ENCODE data around the gene ZFHX3.

ZFHX3 gene

GRCh38 chr16:72740347-72740746, 307.6 kb downstream of the ZFHX3 start:
- TF ChIP-seq TCF12 (IDR thresholded peaks at IDR 0.05; ENCODE audit: low read depth) (no peak), MAX (IDR thresholded peaks at IDR 0.05) (peak; percentile 15; the same call in 1 of the 2 replicates)

GRCh38 chr16:72739577-72739976, 308.4 kb downstream of the ZFHX3 start:
- TF ChIP-seq MAX (IDR thresholded peaks at IDR 0.05) (no peak), TEAD4 (IDR thresholded peaks at IDR 0.05) (peak; percentile 95), NFIC (IDR thresholded peaks at IDR 0.05) (0 out of 2 replicates have a peak, but pooled peaks have one; percentile 8), REST (IDR thresholded peaks at IDR 0.05; ENCODE audit: low read depth) (no peak), USF1 (IDR thresholded peaks at IDR 0.05) (no peak)

- TF ChIP-seq CREB1 (IDR thresholded peaks at IDR 0.05; ENCODE audit: low read depth), result no peak
- TF ChIP-seq CEBPB (IDR thresholded peaks at IDR 0.05), result no peak
- no peak for TF ChIP-seq YY1 (IDR thresholded peaks at IDR 0.05; ENCODE audit: low read depth)
- no peak for TF ChIP-seq ZBTB7A (IDR thresholded peaks at IDR 0.05; ENCODE audit: low read depth)
- TF ChIP-seq MAX (IDR thresholded peaks at IDR 0.05), result no peak
- no peak for TF ChIP-seq FOXM1 (IDR thresholded peaks at IDR 0.05; ENCODE audit: borderline replicate concordance, low read depth)
- TF ChIP-seq TAF1 (IDR thresholded peaks at IDR 0.05; ENCODE audit: low read depth), result no peak
- TF ChIP-seq TEAD4 (IDR thresholded peaks at IDR 0.05), result no peak
- no peak for TF ChIP-seq RAD21 (IDR thresholded peaks at IDR 0.05; ENCODE audit: low read depth)
- no peak for TF ChIP-seq EGR1 (IDR thresholded peaks at IDR 0.05)
- no peak for TF ChIP-seq USF1 (IDR thresholded peaks at IDR 0.05)
- TF ChIP-seq TCF12 (IDR thresholded peaks at IDR 0.05; ENCODE audit: low read depth), result no peak
Observed at GRCh38 chr16:72736074-72736473, 311.9 kb downstream of the ZFHX3 start.
